GM21786 (cell line): ENCODE data around the gene CLDN15.
A peak's percentile ranks its signal among the peaks of the same experiment; 100 is the strongest.

ENCODE experiments used
- ATAC-seq: cut with Tn5 transposase; IDR thresholded peaks from one replicate; pipeline ENCODE4 v1.9.1; 2021; ENCODE audit not compliant: unreplicated experiment

The CLDN15 gene

GRCh38 chr7:101244375-101245146 lies 7.0 kb upstream of the CLDN15 start, which contains the start of gene FIS1:
FIS1 (minus strand) TSS chr7:101245081; CDS start chr7:101245004, 77 bp downstream.
- peak; percentile 89 for ATAC-seq

GRCh38 chr7:101243646-101244374 lies 6.2 kb upstream of the CLDN15 start:
- no peak for ATAC-seq

- no peak for ATAC-seq
Observed at GRCh38 chr7:101241443-101242349, 4.1 kb upstream of the CLDN15 start.

- ATAC-seq = no peak
Observed at GRCh38 chr7:101241015-101241363, 3.4 kb upstream of the CLDN15 start.

GRCh38 chr7:101240226-101241014 lies 2.8 kb upstream of the CLDN15 start:
- ATAC-seq = no peak

GRCh38 chr7:101239951-101240220 lies 2.3 kb upstream of the CLDN15 start:
- no peak for ATAC-seq

- no peak for ATAC-seq
Observed at GRCh38 chr7:101239191-101239950, 1.8 kb upstream of the CLDN15 start.

- no peak for ATAC-seq
Observed at GRCh38 chr7:101238226-101239182, 902 bp upstream of the CLDN15 start.

- no peak for ATAC-seq
Observed at GRCh38 chr7:101236292-101236835, 1.2 kb downstream of the CLDN15 start.

- ATAC-seq = no peak
Observed at GRCh38 chr7:101235522-101235921, 2.1 kb downstream of the CLDN15 start.

GRCh38 chr7:101235050-101235449 lies 2.6 kb downstream of the CLDN15 start:
- ATAC-seq = no peak

- ATAC-seq = no peak
Observed at GRCh38 chr7:101234636-101235035, 3.0 kb downstream of the CLDN15 start.

GRCh38 chr7:101233907-101234547 lies 3.6 kb downstream of the CLDN15 start:
- ATAC-seq = no peak

GRCh38 chr7:101232141-101232850 lies 5.3 kb downstream of the CLDN15 start:
- no peak for ATAC-seq

- no peak for ATAC-seq
Observed at GRCh38 chr7:101231644-101232043, 6.0 kb downstream of the CLDN15 start.

GRCh38 chr7:101226721-101227120 lies 10.9 kb downstream of the CLDN15 start:
- no peak for ATAC-seq

GRCh38 chr7:101225650-101226049 lies 12.0 kb downstream of the CLDN15 start:
- no peak for ATAC-seq

GRCh38 chr7:101223528-101223927 lies 14.1 kb downstream of the CLDN15 start:
- ATAC-seq = no peak
